Prostate gland (tissue), 2 donors: ENCODE data around the gene BSND. TPM values are rescaled to one million over a fixed set of nuclear protein-coding genes. Genes with fewer than 3 reads are reported as not detected.

ENCODE experiments used
- DNase-seq: peaks from one replicate; pipeline ENCODE4 v3.0.0-alpha.2; 2019; ENCODE audit warnings: low spot score
- H3K27ac ChIP-seq, 2 donors: fragments of 200-600 bp; sonication (generic); 2 replicates each; pipeline ENCODE4 v1.5.1; 2017 to 2019
- H3K27me3 ChIP-seq: fragments of 200-600 bp; sonication (generic); replicated peaks from 2 replicates; pipeline ENCODE4 v1.5.1; 2019; ENCODE audit not compliant: insufficient read depth
- H3K36me3 ChIP-seq, 2 donors: fragments of 200-600 bp; sonication (generic); 1 replicate in 1 of 2; 2 replicates in 1 of 2; pipeline versions ENCODE4 v1.5.1 to v1.8.1; 2017 to 2019
- H3K4me1 ChIP-seq: fragments of 200-600 bp; sonication (generic); replicated peaks from 2 replicates; pipeline ENCODE4 v1.5.1; 2019
- H3K4me3 ChIP-seq, 2 donors: fragments of 200-600 bp; sonication (generic); 2 replicates each; pipeline ENCODE4 v1.5.1; 2017 to 2019
- H3K9me3 ChIP-seq: fragments of 200-600 bp; sonication (generic); 2 replicates; pipeline ENCODE4 v1.5.1; 2017
- POLR2A ChIP-seq: fragments of 450-650 bp; IDR thresholded peaks from one replicate; pipeline ENCODE4 v1.6.1; 2016; ENCODE audit warnings: antibody characterized with exemption, mild to moderate bottlenecking
- POLR2AphosphoS5 ChIP-seq: sonication (generic); formaldehyde crosslinking; IDR thresholded peaks from one replicate; pipeline ENCODE4 v1.6.1; 2017; ENCODE audit warnings: antibody characterized with exemption
- WGBS: methylation state at CpG from one replicate; pipeline ENCODE4 v1.1.5; 2018; 5-methylcytosine and 5-hydroxymethylcytosine counted together
- intact Hi-C: fragments of 100-400 bp; cut with DNase I; formaldehyde crosslinking; loops from one replicate; pipeline ENCODE4 v1.14.2; 2022
- total RNA-seq, 2 donors: library from RNA; depleted of rRNA; stranded (reverse); fragments of >200 nt; gene quantifications; one replicate each; pipeline ENCODE4 v1.1.0, GENCODE V29; 2016
- TF ChIP-seq, protein P1 (sequence below), 4 experiments: fragments of 200-600 bp in 2 of 4; fragments of 450-650 bp in 2 of 4; sonication (generic) in 2 of 4; IDR thresholded peaks; 1 replicate in 3 of 4; 2 replicates in 1 of 4; pipeline ENCODE4 v1.5.1; 2016 to 2019; ENCODE audit warnings: antibody characterized with exemption in 4 of 4, mild to moderate bottlenecking in 2 of 4, moderate library complexity in 2 of 4

The BSND gene
- total RNA-seq, 2 donors from 2014 or later: 0.11 TPM; not detected in 1

DNA sequence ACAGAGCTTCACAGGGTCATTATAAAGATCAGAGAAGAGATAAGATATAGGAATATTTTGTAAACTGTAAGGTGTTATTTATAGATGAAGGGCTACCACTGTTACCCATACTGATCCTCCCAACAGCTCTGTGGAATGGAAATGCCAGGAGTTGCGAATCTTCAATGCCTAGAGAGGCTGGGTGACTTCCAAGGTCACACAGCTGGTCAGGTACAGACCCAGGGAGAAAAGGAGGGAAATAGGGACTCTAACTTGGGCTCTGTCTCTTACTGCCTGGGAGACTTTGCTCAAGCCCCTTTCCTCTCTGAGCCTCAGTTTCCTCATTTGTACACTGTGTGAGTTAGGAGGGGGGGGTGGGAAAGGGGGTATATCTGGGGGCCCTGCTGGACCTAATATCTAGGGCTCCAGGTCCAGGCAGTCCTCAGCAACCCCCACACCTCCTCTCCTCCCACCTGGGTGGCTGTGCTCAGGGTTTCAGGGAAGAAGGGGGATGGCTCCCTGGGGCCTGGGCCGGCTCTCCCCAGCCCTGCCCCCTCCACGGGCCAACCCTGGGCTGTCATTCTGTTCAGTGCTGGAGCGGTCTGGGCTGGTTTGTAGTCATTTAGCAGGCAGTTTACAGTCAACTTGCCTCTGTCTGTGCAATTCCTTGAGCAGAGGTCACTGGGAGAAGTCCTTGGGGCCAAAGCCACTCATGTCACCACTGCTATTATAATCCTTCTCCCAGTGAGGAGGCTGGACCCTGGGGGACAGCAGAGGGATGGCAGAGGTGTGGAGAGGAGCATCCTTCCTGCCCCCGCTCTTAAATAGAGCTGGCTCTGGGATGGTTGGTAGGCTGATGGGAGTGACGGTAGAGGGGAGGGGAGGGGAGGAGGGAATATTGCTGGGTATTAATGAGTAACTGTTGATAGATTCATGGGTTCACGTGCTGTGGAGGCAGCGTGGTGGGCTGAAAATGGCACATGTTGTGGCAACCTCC, 1.7 kb downstream of the BSND start:
- intact Hi-C loops: no loop called here
- Histone ChIP-seq H3K36me3 (no peaks in the 10 kb centered on the region), H3K4me1 (no peaks in the 10 kb centered on the region), H3K27ac (no peak overlapping the region), H3K9me3 (no peaks in the 10 kb centered on the region), H3K27me3 (no peaks in the 10 kb centered on the region), H3K4me3 (no peak overlapping the region)
- TF ChIP-seq POLR2A (no peak), POLR2AphosphoS5 (no peak)
- 77% methylated on average over 8 of the region's 8 CpGs for WGBS
- DNase-seq: no peak

DNA sequence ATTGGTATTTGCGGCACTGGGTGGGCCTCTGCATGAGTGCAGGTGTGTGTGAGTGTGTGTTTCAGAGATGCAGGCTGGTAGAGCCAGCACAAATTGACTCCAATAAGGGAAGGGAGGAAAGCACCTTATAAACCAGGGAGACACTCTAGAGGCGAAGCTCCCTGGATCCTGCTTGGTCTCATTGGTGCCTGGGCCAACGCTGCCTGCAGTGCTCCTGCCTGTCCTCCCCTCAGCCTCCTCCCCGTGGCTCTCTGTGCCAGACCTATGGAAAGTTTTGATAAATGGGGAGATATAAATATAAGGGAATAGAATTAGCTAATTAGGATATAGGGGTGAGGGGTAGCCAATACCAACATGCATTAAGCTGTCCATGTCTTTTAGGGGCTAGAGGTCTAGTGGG, 2.6 kb downstream of the BSND start:
- no peak overlapping the region for H3K4me3 ChIP-seq
- 93% methylated on average over 4 of the region's 4 CpGs for WGBS
- no peak overlapping the region for H3K27ac ChIP-seq
- DNase-seq: no peak
- no peaks in the 10 kb centered on the region for H3K36me3 ChIP-seq
- H3K4me1 ChIP-seq: no peaks in the 10 kb centered on the region
- H3K27me3 ChIP-seq: no peaks in the 10 kb centered on the region
- intact Hi-C loops: no loop called here
- TF ChIP-seq, protein P1, sequence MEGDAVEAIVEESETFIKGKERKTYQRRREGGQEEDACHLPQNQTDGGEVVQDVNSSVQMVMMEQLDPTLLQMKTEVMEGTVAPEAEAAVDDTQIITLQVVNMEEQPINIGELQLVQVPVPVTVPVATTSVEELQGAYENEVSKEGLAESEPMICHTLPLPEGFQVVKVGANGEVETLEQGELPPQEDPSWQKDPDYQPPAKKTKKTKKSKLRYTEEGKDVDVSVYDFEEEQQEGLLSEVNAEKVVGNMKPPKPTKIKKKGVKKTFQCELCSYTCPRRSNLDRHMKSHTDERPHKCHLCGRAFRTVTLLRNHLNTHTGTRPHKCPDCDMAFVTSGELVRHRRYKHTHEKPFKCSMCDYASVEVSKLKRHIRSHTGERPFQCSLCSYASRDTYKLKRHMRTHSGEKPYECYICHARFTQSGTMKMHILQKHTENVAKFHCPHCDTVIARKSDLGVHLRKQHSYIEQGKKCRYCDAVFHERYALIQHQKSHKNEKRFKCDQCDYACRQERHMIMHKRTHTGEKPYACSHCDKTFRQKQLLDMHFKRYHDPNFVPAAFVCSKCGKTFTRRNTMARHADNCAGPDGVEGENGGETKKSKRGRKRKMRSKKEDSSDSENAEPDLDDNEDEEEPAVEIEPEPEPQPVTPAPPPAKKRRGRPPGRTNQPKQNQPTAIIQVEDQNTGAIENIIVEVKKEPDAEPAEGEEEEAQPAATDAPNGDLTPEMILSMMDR (IDR thresholded peaks at IDR 0.05): no peak
- TF ChIP-seq POLR2AphosphoS5: no peak
- no peak for TF ChIP-seq POLR2A
- H3K9me3 ChIP-seq: no peaks in the 10 kb centered on the region

DNA sequence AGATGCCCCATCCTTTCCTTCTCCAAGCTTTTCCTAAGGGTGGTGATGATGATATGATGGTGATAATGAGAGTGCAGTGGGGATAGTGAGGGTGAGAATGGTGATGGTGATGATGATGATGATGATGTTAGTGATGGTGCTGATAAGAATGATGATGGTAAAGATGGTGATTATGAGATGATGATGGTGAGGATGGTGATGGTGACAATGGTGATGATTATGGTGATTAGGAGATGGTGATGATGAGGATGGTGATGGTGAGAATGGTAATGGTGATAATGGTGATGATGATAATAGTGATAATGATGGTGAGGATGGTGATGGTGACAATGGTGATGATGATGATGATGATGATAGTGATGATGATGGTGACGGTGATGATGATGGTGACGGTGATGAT, 4.0 kb downstream of the BSND start:
- intact Hi-C loops: no loop called here
- H3K9me3 ChIP-seq: no peaks in the 10 kb centered on the region
- TF ChIP-seq, protein P1 (IDR thresholded peaks at IDR 0.05): no peak
- TF ChIP-seq POLR2AphosphoS5 (no peak), POLR2A (no peak)

DNA sequence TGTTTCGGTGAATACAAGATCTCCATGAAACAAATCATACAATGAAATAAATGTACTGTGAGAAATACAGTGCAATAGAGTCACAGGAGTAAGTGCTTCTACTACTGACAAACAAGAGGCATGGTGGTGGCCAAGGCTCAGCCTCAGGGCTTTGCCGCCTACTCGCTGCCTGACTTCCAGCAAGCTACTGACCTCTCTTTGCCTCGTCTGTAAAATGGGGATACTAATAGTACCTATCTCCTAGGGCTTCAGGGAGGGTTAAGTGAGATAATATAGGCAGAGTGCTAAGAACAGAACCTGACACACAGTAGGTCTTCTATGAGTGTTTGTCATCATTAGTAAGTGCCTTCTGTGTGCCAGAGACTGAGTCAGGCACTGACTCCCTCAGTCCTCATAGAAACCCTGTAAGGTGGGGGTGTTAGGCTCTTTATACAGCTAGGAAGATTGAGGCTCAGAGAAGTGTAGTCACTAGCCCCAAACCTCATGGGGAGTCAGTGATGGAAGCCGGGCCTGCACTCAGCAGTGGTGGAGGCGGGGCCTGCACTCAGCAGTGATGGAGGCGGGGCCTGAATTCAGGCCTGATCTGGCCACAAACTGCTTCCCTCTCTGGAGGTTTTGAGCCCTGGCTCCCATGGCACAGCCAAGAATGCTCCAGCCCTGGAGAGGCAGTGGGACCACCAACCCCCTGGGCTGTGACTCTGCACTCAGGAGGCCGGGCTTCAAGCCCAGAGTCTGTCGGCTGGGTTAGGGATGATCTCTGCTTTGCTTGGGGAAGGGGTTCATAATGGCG, 6.8 kb downstream of the BSND start:
- intact Hi-C loops: no loop called here
- 87% methylated on average over 10 of the region's 10 CpGs for WGBS
- H3K27me3 ChIP-seq: no peaks in the 10 kb centered on the region
- no peak overlapping the region for H3K27ac ChIP-seq
- DNase-seq: no peak
- H3K4me1 ChIP-seq: no peaks in the 10 kb centered on the region
- no peak overlapping the region for H3K4me3 ChIP-seq
- TF ChIP-seq POLR2AphosphoS5: no peak
- TF ChIP-seq POLR2A: no peak
- H3K36me3 ChIP-seq: no peaks in the 10 kb centered on the region
- H3K9me3 ChIP-seq: no peaks in the 10 kb centered on the region

More for the DNA sequence above, 4.0 kb downstream of the BSND start:
- no peak for DNase-seq
- Histone ChIP-seq H3K27me3 (no peaks in the 10 kb centered on the region), H3K4me1 (no peaks in the 10 kb centered on the region), H3K27ac (no peak overlapping the region), H3K4me3 (no peak overlapping the region), H3K36me3 (no peaks in the 10 kb centered on the region)
- 62% methylated on average over 2 of the region's 2 CpGs for WGBS

DNA sequence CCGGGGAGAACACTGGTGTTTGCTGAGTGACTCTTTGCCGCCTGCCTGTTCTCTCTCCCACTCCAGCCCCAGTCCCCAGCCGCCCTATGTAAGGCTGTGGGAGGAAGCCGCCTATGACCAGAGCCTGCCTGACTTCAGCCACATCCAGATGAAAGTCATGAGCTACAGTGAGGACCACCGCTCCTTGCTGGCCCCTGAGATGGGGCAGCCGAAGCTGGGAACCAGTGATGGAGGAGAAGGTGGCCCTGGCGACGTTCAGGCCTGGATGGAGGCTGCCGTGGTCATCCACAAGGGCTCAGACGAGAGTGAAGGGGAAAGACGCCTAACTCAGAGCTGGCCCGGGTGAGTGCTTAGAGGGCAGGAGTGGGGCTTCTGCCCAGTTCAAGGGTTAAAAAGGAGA, 8.2 kb downstream of the BSND start:
- WGBS: 93% methylated on average over 12 of the region's 12 CpGs
- no peaks in the 10 kb centered on the region for H3K4me1 ChIP-seq
- H3K27me3 ChIP-seq: no peaks in the 10 kb centered on the region
- intact Hi-C loops: no loop called here
- H3K27ac ChIP-seq: no peak overlapping the region
- no peak overlapping the region for H3K4me3 ChIP-seq
- no peak for TF ChIP-seq POLR2A
- TF ChIP-seq, protein P1 (IDR thresholded peaks at IDR 0.05): no peak
- no peak for TF ChIP-seq POLR2AphosphoS5
- no peaks in the 10 kb centered on the region for H3K9me3 ChIP-seq
- DNase-seq: no peak
- H3K36me3 ChIP-seq: no peaks in the 10 kb centered on the region
